HG03139 (cell line): Measurements from ENCODE around the gene ZNF827.

Experiments used
- ATAC-seq: cut with Tn5 transposase; IDR thresholded peaks from one replicate; pipeline ENCODE4 v1.9.1; 2021; ENCODE audit not compliant: unreplicated experiment

Gene ZNF827

GRCh38 chr4:145722561-145722960 lies 216.1 kb downstream of the ZNF827 start:
- ATAC-seq: no peak

GRCh38 chr4:145720656-145721055 lies 218.0 kb downstream of the ZNF827 start:
- ATAC-seq: no peak

- peak; percentile 76 for ATAC-seq
Observed at GRCh38 chr4:145719752-145720624, 218.6 kb downstream of the ZNF827 start.

- ATAC-seq: no peak
Observed at GRCh38 chr4:145716661-145717200, 221.9 kb downstream of the ZNF827 start.

- no peak for ATAC-seq
Observed at GRCh38 chr4:145716200-145716599, 222.4 kb downstream of the ZNF827 start.

GRCh38 chr4:145709843-145710242 lies 228.8 kb downstream of the ZNF827 start:
- peak; percentile 75 for ATAC-seq

GRCh38 chr4:145709336-145709735 lies 229.3 kb downstream of the ZNF827 start:
- no peak for ATAC-seq
